ENCODE results near the gene ABCA12. TPM values are rescaled to one million over a fixed set of nuclear protein-coding genes. Genes with fewer than 3 reads are reported as not detected.

Gene ABCA12
- total and polyA plus RNA-seq, 2 donors (not counting 3 experiments of a cell fraction or from before 2014, with no cell fraction given): not detected

- peak; percentile 18 for FAIRE-seq
- H3K4me1 ChIP-seq (ENCODE audit: control insufficient read depth, extremely low read depth, insufficient read depth, low read length): no peaks in the 10 kb centered on the region
- dilution Hi-C loops (cut with MboI; ENCODE audit: extremely low pct_ligation_motif_present, low sequenced_read_pairs) (no loop called here), intact Hi-C loops (cut with micrococcal nuclease) (no loop called here)
- ChIA-PET CTCF (interaction anchor here (1.1 kb wide), 1 partner anchor 47 kb away, joined by 3 read pairs; no protein-coding TSS in a partner anchor), POLR2A (no interaction called here)
- H4K20me1 ChIP-seq (replicated peaks; ENCODE audit: control insufficient read depth, extremely low read depth, insufficient read depth, low read length): no peaks in the 10 kb centered on the region
- no peak overlapping the region for H3K4me3 ChIP-seq (replicated peaks in 1 of 3; ENCODE audit: insufficient read depth in 1 of 3, low read depth in 1 of 3, low read length in 3 of 3)
- no peaks in the 10 kb centered on the region for H3K36me3 ChIP-seq (ENCODE audit: control insufficient read depth in 2 of 2, extremely low read depth in 1 of 2, insufficient read depth in 2 of 2, low read length in 2 of 2)
- no peaks in the 10 kb centered on the region for H3K79me2 ChIP-seq (ENCODE audit: control insufficient read depth, insufficient read depth, low read length)
- no peak overlapping the region for H3K27ac ChIP-seq (ENCODE audit: insufficient read depth, low read depth, low read length)
- BruUV-seq (replicated peaks): no TSS peak
- DNase-seq (ENCODE audit: low read depth, low spot score): no peak
- H3K9ac ChIP-seq (replicated peaks; ENCODE audit: extremely low read depth, insufficient read depth, low read length): no peak overlapping the region
- no peaks in the 10 kb centered on the region for H3K9me3 ChIP-seq (replicated peaks; ENCODE audit: control insufficient read depth, insufficient read depth, low read length)
- peaks cover 0 to 2% of the 10 kb centered on the region in 2 experiments for H3K27me3 ChIP-seq (ENCODE audit: control insufficient read depth in 2 of 2, insufficient read depth in 2 of 2, low read length in 2 of 2)
- no peak overlapping the region for H3K4me2 ChIP-seq (ENCODE audit: insufficient read depth, low read length)
- TF ChIP-seq GATA2 (IDR thresholded peaks at IDR 0.05; ENCODE audit: insufficient read depth, insufficient read length, low read depth, low read length) (no peak), MYC (IDR thresholded peaks at IDR 0.05; ENCODE audit: low read depth, low read length) (no peak), JUN (IDR thresholded peaks at IDR 0.05; ENCODE audit: borderline replicate concordance, insufficient read depth, insufficient read length, low read depth) (no peak)
- TF ChIP-seq, protein P1, sequence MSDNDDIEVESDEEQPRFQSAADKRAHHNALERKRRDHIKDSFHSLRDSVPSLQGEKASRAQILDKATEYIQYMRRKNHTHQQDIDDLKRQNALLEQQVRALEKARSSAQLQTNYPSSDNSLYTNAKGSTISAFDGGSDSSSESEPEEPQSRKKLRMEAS (IDR thresholded peaks at IDR 0.05; ENCODE audit: insufficient read depth, insufficient read length): no peak
- no peaks in the 10 kb centered on the region for H3K9me1 ChIP-seq (replicated peaks; ENCODE audit: control insufficient read depth, extremely low read depth, insufficient read depth, low read length)
- no peak overlapping the region for H2AFZ ChIP-seq (ENCODE audit: low read depth, low read length)
Measured at GRCh38 chr2:215141706-215142105, 3.3 kb upstream of the ABCA12 start.

DNA sequence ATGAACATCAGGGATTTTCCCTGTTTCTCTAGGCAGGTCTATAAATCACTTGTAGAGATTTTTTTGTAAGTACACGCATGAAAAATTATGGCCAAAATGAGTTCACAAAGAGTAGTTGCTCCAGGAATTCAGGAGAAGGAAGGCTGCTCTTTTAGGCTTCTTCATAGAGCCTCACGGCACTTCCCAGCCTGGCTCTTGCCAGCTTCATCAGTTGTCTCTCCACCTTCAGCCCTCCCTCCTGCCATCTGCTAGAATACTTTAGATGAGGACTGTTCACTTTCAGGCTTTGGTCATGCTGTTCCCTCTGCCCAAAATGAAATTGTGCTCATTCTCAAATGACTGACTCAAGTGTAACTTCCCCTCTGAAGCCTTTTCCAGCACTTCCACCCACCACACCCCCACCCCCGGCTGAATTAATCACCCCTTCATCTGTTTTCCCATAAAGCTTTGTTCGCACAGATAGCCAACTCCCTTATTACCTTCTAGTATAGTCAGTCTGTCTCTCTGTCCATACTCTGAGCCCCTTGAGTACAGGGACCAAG is 1.8 kb upstream of the ABCA12 start:
- intact Hi-C loops (cut with micrococcal nuclease) (no loop called here), dilution Hi-C loops (cut with MboI; ENCODE audit: extremely low pct_ligation_motif_present, low sequenced_read_pairs) (no loop called here)
- Histone ChIP-seq H3K9me3 (replicated peaks; ENCODE audit: control insufficient read depth, insufficient read depth, low read length) (no peaks in the 10 kb centered on the region), H3K4me3 (replicated peaks in 1 of 3; ENCODE audit: insufficient read depth in 1 of 3, low read depth in 1 of 3, low read length in 3 of 3) (no peak overlapping the region), H3K27ac (ENCODE audit: insufficient read depth, low read depth, low read length) (no peak overlapping the region), H3K79me2 (ENCODE audit: control insufficient read depth, insufficient read depth, low read length) (no peaks in the 10 kb centered on the region), H3K9me1 (replicated peaks; ENCODE audit: control insufficient read depth, extremely low read depth, insufficient read depth, low read length) (no peaks in the 10 kb centered on the region), H3K4me2 (ENCODE audit: insufficient read depth, low read length) (no peak overlapping the region), H3K9ac (replicated peaks; ENCODE audit: extremely low read depth, insufficient read depth, low read length) (no peak overlapping the region), H2AFZ (ENCODE audit: low read depth, low read length) (no peak overlapping the region), H4K20me1 (replicated peaks; ENCODE audit: control insufficient read depth, extremely low read depth, insufficient read depth, low read length) (no peaks in the 10 kb centered on the region), H3K4me1 (ENCODE audit: control insufficient read depth, extremely low read depth, insufficient read depth, low read length) (no peaks in the 10 kb centered on the region), H3K36me3 (ENCODE audit: control insufficient read depth in 2 of 2, extremely low read depth in 1 of 2, insufficient read depth in 2 of 2, low read length in 2 of 2) (no peaks in the 10 kb centered on the region), H3K27me3 (ENCODE audit: control insufficient read depth in 2 of 2, insufficient read depth in 2 of 2, low read length in 2 of 2) (peaks cover 0 to 2% of the 10 kb centered on the region in 2 experiments)
- no TSS peak for BruUV-seq (replicated peaks)
- POLR2A ChIA-PET: no interaction called here
- no peak for DNase-seq (ENCODE audit: low read depth, low spot score)
- CTCF ChIA-PET: no interaction called here
- FAIRE-seq: no peak
- no peak for TF ChIP-seq POLR2A (IDR thresholded peaks at IDR 0.05; ENCODE audit: low read depth, low read length)
- TF ChIP-seq GATA2 (IDR thresholded peaks at IDR 0.05; ENCODE audit: insufficient read depth, insufficient read length, low read depth, low read length): no peak
- TF ChIP-seq MYC (IDR thresholded peaks at IDR 0.05; ENCODE audit: low read depth, low read length): no peak
- TF ChIP-seq, protein P1 (IDR thresholded peaks at IDR 0.05; ENCODE audit: insufficient read depth, insufficient read length): no peak
- TF ChIP-seq FOS (IDR thresholded peaks at IDR 0.05; ENCODE audit: borderline replicate concordance, insufficient read depth, low read length): no peak
- TF ChIP-seq, protein P2, sequence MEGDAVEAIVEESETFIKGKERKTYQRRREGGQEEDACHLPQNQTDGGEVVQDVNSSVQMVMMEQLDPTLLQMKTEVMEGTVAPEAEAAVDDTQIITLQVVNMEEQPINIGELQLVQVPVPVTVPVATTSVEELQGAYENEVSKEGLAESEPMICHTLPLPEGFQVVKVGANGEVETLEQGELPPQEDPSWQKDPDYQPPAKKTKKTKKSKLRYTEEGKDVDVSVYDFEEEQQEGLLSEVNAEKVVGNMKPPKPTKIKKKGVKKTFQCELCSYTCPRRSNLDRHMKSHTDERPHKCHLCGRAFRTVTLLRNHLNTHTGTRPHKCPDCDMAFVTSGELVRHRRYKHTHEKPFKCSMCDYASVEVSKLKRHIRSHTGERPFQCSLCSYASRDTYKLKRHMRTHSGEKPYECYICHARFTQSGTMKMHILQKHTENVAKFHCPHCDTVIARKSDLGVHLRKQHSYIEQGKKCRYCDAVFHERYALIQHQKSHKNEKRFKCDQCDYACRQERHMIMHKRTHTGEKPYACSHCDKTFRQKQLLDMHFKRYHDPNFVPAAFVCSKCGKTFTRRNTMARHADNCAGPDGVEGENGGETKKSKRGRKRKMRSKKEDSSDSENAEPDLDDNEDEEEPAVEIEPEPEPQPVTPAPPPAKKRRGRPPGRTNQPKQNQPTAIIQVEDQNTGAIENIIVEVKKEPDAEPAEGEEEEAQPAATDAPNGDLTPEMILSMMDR (IDR thresholded peaks at IDR 0.05; ENCODE audit: extremely low read depth in 1 of 2, insufficient read depth in 1 of 2, low read depth in 1 of 2, low read length in 2 of 2): no peak
- TF ChIP-seq EZH2 (IDR thresholded peaks at IDR 0.05; ENCODE audit: borderline replicate concordance, low read depth, low read length, severe bottlenecking): no peak
- no peak for TF ChIP-seq POLR2AphosphoS5 (IDR thresholded peaks at IDR 0.05; ENCODE audit: insufficient read depth, low read depth, low read length)
- TF ChIP-seq JUN (IDR thresholded peaks at IDR 0.05; ENCODE audit: borderline replicate concordance, insufficient read depth, insufficient read length, low read depth): no peak

Measured in endothelial cell of umbilical vein (primary cell).